Panc1 (cell line): ENCODE data around the gene GAP43. TPM values are rescaled to one million over a fixed set of nuclear protein-coding genes. Genes with fewer than 3 reads are reported as not detected.

Source experiments
- ATAC-seq: fragments of 200-7000 bp; cut with Tn5 transposase; 2 replicates; pipeline ENCODE4 v1.9.1; 2020; ENCODE audit warnings: mild to moderate bottlenecking, moderate library complexity
- BruUV-seq: library from RNA; stranded (reverse); fragments of 400-500 nt; replicated peaks from 2 replicates; lab custom pipeline; 2021; lab: Mats Ljungman, UMichigan
- CTCF ChIA-PET: fragments of 300-600 bp; sonication (Branson Sonifier 250); formaldehyde crosslinking; loops from one replicate; lab custom pipeline; 2022; ENCODE audit warnings: antibody characterized with exemption; lab: Charles Lee
- POLR2A ChIA-PET: fragments of 300-600 bp; sonication (Branson Sonifier 250); formaldehyde crosslinking; loops from one replicate; lab custom pipeline; 2022; ENCODE audit warnings: antibody characterized with exemption; lab: Charles Lee
- DNase-seq: peaks from one replicate; pipeline ENCODE4 v3.0.0-alpha.2; 2010; ENCODE audit warnings: low read depth, low spot score
- H3K27ac ChIP-seq: 2 replicates; pipeline ENCODE4 v1.5.1; 2011; ENCODE audit warnings: mild to moderate bottlenecking, low read length, inconsistent platforms
- H3K27me3 ChIP-seq: fragments of 200-500 bp; sonication (Bioruptor generic); 2 replicates; pipeline ENCODE4 v1.6.0; 2014; ENCODE audit warnings: low read length, inconsistent platforms; ENCODE audit not compliant: control insufficient read depth, insufficient read depth
- H3K36me3 ChIP-seq: fragments of 200-500 bp; sonication (Bioruptor generic); 2 replicates; pipeline ENCODE4 v1.5.1; 2014; ENCODE audit warnings: inconsistent platforms, mild to moderate bottlenecking, low read length, moderate library complexity; ENCODE audit not compliant: control insufficient read depth, insufficient read depth
- H3K4me1 ChIP-seq: 2 replicates; pipeline ENCODE4 v1.5.1; 2011; ENCODE audit warnings: inconsistent platforms, mild to moderate bottlenecking, low read length, moderate library complexity; ENCODE audit not compliant: control insufficient read depth, insufficient read depth
- H3K4me3 ChIP-seq, 2 experiments: 2 replicates each; pipeline ENCODE4 v1.5.1; 2011 to 2012; ENCODE audit warnings: low read depth in 2 of 2, low read length in 2 of 2, mild to moderate bottlenecking in 2 of 2, inconsistent platforms in 1 of 2, moderate library complexity in 1 of 2
- H3K9me3 ChIP-seq: fragments of 200-500 bp; sonication (Bioruptor generic); 2 replicates; pipeline ENCODE4 v1.5.1; 2014; ENCODE audit warnings: low read depth, mild to moderate bottlenecking, inconsistent platforms, low read length, moderate library complexity; ENCODE audit not compliant: control insufficient read depth, insufficient read depth
- POLR2AphosphoS5 ChIP-seq: IDR thresholded peaks from 2 replicates; pipeline ENCODE4 v1.6.1; 2012; ENCODE audit warnings: mild to moderate bottlenecking, low read depth, low read length, moderate library complexity
- SIN3A ChIP-seq: IDR thresholded peaks from 2 replicates; pipeline ENCODE4 v1.6.1; 2012; ENCODE audit warnings: low read depth, mild to moderate bottlenecking, low read length, moderate library complexity, borderline replicate concordance; ENCODE audit not compliant: insufficient read depth
- TCF7L2 ChIP-seq: IDR thresholded peaks from 2 replicates; pipeline ENCODE4 v1.6.1; 2011; ENCODE audit warnings: mild to moderate bottlenecking, low read depth, low read length, inconsistent platforms
- in situ Hi-C: cut with HindIII; loops from 2 replicates; pipeline ENCODE4 v1.10.0; 2016; ENCODE audit warnings: low sequenced_read_pairs, low pct_unique_long_range_greater_than_20kb
- intact Hi-C: fragments of 100-400 bp; cut with micrococcal nuclease; formaldehyde crosslinking; loops from one replicate; pipeline ENCODE4 v1.10.0; 2022; ENCODE audit not compliant: unreplicated experiment
- total RNA-seq: library from RNA; stranded (reverse); gene quantifications from one replicate; pipeline ENCODE4 v1.2.1, GENCODE V29; 2021; ENCODE audit not compliant: unreplicated experiment
- TF ChIP-seq, protein P1 (sequence below): fragments of 450-650 bp; IDR thresholded peaks from 2 replicates; pipeline ENCODE4 v1.5.1; 2017; ENCODE audit warnings: mild to moderate bottlenecking
- TF ChIP-seq, protein P2 (sequence below), 2 experiments: IDR thresholded peaks; 2 replicates each; pipeline ENCODE4 v1.6.1; 2011 to 2012; ENCODE audit warnings: low read depth in 2 of 2, control low read depth in 1 of 2, low read length in 1 of 2, mild to moderate bottlenecking in 1 of 2, moderate library complexity in 1 of 2; ENCODE audit not compliant: insufficient read depth in 1 of 2

The GAP43 gene
- total RNA-seq, 1 experiment from 2014 or later: not detected

DNA sequence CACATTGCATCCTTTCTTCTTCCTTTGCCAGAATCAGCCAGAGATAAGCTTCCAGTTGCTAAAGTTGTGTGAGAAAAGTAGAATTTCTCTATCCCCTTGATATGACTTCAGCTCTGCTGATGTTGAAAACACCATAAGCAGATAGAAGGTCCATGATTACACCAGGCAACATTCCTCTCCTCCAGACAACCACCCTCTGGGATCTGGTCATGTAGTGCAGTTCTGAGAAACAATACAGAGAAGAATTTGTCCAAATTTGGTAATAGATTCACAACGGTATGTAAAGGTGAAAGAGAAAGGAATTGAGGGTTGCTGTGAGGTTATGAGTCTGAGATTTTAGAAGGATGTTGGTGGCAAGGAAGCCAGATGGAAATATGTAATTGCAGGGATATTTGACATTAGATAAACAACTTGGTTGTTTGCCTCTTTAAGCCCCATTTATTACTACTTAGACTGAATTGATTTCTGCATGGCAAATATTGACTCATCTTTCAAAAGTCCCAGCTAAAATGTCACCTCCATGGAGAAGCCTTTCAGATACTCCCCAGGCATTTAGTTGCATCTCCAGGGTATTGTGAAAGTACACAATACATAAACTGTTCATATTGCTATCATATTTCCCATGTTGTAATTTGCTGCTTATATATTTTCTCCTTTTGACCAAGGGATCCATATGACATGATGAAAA lies 134.9 kb downstream of the GAP43 start:
- POLR2A ChIA-PET: no interaction called here
- CTCF ChIA-PET: no interaction called here
- BruUV-seq: no TSS peak
- in situ Hi-C loops (no loop called here), intact Hi-C loops (no loop called here)
- Histone ChIP-seq H3K36me3 (no peaks in the 10 kb centered on the region), H3K27me3 (no peaks in the 10 kb centered on the region), H3K27ac (no peak overlapping the region), H3K4me3 (no peak overlapping the region), H3K4me1 (no peaks in the 10 kb centered on the region), H3K9me3 (no peaks in the 10 kb centered on the region)
- ATAC-seq (no peak), DNase-seq (no peak)
- TF ChIP-seq, protein P1, sequence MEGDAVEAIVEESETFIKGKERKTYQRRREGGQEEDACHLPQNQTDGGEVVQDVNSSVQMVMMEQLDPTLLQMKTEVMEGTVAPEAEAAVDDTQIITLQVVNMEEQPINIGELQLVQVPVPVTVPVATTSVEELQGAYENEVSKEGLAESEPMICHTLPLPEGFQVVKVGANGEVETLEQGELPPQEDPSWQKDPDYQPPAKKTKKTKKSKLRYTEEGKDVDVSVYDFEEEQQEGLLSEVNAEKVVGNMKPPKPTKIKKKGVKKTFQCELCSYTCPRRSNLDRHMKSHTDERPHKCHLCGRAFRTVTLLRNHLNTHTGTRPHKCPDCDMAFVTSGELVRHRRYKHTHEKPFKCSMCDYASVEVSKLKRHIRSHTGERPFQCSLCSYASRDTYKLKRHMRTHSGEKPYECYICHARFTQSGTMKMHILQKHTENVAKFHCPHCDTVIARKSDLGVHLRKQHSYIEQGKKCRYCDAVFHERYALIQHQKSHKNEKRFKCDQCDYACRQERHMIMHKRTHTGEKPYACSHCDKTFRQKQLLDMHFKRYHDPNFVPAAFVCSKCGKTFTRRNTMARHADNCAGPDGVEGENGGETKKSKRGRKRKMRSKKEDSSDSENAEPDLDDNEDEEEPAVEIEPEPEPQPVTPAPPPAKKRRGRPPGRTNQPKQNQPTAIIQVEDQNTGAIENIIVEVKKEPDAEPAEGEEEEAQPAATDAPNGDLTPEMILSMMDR: no peak
- TF ChIP-seq TCF7L2 (no peak), SIN3A (no peak), POLR2AphosphoS5 (no peak)
- TF ChIP-seq, protein P2, sequence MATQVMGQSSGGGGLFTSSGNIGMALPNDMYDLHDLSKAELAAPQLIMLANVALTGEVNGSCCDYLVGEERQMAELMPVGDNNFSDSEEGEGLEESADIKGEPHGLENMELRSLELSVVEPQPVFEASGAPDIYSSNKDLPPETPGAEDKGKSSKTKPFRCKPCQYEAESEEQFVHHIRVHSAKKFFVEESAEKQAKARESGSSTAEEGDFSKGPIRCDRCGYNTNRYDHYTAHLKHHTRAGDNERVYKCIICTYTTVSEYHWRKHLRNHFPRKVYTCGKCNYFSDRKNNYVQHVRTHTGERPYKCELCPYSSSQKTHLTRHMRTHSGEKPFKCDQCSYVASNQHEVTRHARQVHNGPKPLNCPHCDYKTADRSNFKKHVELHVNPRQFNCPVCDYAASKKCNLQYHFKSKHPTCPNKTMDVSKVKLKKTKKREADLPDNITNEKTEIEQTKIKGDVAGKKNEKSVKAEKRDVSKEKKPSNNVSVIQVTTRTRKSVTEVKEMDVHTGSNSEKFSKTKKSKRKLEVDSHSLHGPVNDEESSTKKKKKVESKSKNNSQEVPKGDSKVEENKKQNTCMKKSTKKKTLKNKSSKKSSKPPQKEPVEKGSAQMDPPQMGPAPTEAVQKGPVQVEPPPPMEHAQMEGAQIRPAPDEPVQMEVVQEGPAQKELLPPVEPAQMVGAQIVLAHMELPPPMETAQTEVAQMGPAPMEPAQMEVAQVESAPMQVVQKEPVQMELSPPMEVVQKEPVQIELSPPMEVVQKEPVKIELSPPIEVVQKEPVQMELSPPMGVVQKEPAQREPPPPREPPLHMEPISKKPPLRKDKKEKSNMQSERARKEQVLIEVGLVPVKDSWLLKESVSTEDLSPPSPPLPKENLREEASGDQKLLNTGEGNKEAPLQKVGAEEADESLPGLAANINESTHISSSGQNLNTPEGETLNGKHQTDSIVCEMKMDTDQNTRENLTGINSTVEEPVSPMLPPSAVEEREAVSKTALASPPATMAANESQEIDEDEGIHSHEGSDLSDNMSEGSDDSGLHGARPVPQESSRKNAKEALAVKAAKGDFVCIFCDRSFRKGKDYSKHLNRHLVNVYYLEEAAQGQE (IDR thresholded peaks at IDR 0.05; ENCODE audit: insufficient read depth in 1 of 2, low read depth in 2 of 2, low read length in 1 of 2): no peak

GRCh38 chr3:115760716-115761115 lies 137.4 kb downstream of the GAP43 start:
- no peak overlapping the region for H3K27ac ChIP-seq
- TF ChIP-seq, protein P2 (IDR thresholded peaks at IDR 0.05; ENCODE audit: insufficient read depth in 1 of 2, low read depth in 2 of 2, low read length in 1 of 2): no peak
- TF ChIP-seq SIN3A: no peak
- TF ChIP-seq, protein P1: no peak
- no peak for TF ChIP-seq TCF7L2
- no peak for TF ChIP-seq POLR2AphosphoS5
- no peaks in the 10 kb centered on the region for H3K9me3 ChIP-seq
- in situ Hi-C loops: no loop called here
- ChIA-PET POLR2A (no interaction called here), CTCF (no interaction called here)
- BruUV-seq: no TSS peak
- H3K4me3 ChIP-seq: no peak overlapping the region
- intact Hi-C loops: no loop called here
- no peaks in the 10 kb centered on the region for H3K27me3 ChIP-seq
- H3K4me1 ChIP-seq: no peaks in the 10 kb centered on the region
- no peak for DNase-seq
- H3K36me3 ChIP-seq: no peaks in the 10 kb centered on the region
- no peak for ATAC-seq
